GM18508 (cell line): ENCODE data around the gene GPANK1.
A peak's percentile ranks its signal among the peaks of the same experiment; 100 is the strongest.

Source experiments
- ATAC-seq: cut with Tn5 transposase; IDR thresholded peaks from one replicate; pipeline ENCODE4 v1.9.1; 2021; ENCODE audit warnings: moderate number of reproducible peaks; ENCODE audit not compliant: insufficient read depth, unreplicated experiment

Gene GPANK1

GRCh38 chr6:31621991-31622390, 42.8 kb downstream of the GPANK1 start:
- ATAC-seq: no peak

GRCh38 chr6:31621320-31621939, 43.4 kb downstream of the GPANK1 start:
- ATAC-seq: no peak

- ATAC-seq: peak; percentile 8
These were observed 44.0 kb downstream of the GPANK1 start, which contains the start of gene PRRC2A for GRCh38 chr6:31620586-31621319. PRRC2A (plus strand) TSS chr6:31620715; CDS start chr6:31622790, 2,075 bp downstream.

- peak; percentile 60 for ATAC-seq
These were observed 44.8 kb downstream of the GPANK1 start for GRCh38 chr6:31619805-31620585.

GRCh38 chr6:31617010-31617409, 47.8 kb downstream of the GPANK1 start:
- ATAC-seq: no peak

- ATAC-seq: no peak
These were observed 49.0 kb downstream of the GPANK1 start for GRCh38 chr6:31615748-31616147.

- ATAC-seq: no peak
These were observed 49.9 kb downstream of the GPANK1 start, which contains the start of gene AIF1 for GRCh38 chr6:31614684-31615578. AIF1 (plus strand) TSS chr6:31615234; CDS start chr6:31615330, 96 bp downstream.

- no peak for ATAC-seq
These were observed 50.6 kb downstream of the GPANK1 start for GRCh38 chr6:31614075-31614619.
